Adrenal gland (tissue), 5 donors: ENCODE results near the gene MAN2B2.
"Not testable (repeated sequence)": the region's sequence is repeated elsewhere in the genome, so short reads cannot be mapped to it uniquely, and the experiment has no call there.

Source experiments
- CTCF ChIP-seq, 6 experiments: fragments of 450-650 bp in 4 of 6; fragments of 200-600 bp in 2 of 6; sonication (generic) in 1 of 6; IDR thresholded peaks; 1 replicate in 5 of 6; 2 replicates in 1 of 6; pipeline versions ENCODE4 v1.5.1 to v1.8.0; 2016 to 2021; ENCODE audit warnings: antibody characterized with exemption in 6 of 6, mild to moderate bottlenecking in 2 of 6, moderate library complexity in 1 of 6
- POLR2A ChIP-seq, 2 donors: fragments of 450-650 bp; IDR thresholded peaks; one replicate each; pipeline ENCODE4 v1.6.1; 2017; ENCODE audit warnings: antibody characterized with exemption in 2 of 2, mild to moderate bottlenecking in 2 of 2, moderate library complexity in 1 of 2
- donor health status: DM: no; HTN: no; CAD: no.

GRCh38 chr4:6672541-6673190 lies 97.7 kb downstream of the MAN2B2 start:
- not testable (repeated sequence) for TF ChIP-seq CTCF, POLR2A (IDR thresholded peaks at IDR 0.05)
